NOMO-1 treated with dmso at 0.1 percent for 144 hours (cell line): ENCODE data around the gene OAT.

Experiments used
- DNase-seq: peaks from one replicate; lab custom pipeline; 2025; ENCODE audit not compliant: unreplicated experiment; lab: John Stamatoyannopoulos, UW

Gene OAT

GRCh38 chr10:124407456-124407855 is 11.3 kb downstream of the OAT start:
- no peak for DNase-seq

DNA sequence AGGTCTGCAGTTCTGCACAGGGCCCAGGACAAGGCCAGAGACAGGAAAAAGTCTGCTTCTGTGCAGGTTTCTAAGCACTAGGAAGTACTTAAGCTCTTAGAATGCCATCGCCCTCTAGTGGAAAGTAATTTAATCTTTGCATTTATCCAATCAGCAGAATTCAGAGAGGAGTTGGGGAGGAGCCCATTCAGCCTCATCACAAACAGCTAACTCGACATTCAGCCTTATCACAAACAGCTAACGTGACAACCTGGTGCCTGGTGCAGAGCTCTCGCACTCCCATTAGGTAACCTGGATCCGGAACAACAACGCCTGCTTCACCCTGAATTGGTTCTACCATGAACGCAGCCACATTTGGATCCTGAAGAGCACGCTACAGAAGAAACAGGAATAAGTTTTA is 15.2 kb downstream of the OAT start:
- DNase-seq = peak; percentile 55

GRCh38 chr10:124402273-124402672 is 16.4 kb downstream of the OAT start:
- no peak for DNase-seq

DNA sequence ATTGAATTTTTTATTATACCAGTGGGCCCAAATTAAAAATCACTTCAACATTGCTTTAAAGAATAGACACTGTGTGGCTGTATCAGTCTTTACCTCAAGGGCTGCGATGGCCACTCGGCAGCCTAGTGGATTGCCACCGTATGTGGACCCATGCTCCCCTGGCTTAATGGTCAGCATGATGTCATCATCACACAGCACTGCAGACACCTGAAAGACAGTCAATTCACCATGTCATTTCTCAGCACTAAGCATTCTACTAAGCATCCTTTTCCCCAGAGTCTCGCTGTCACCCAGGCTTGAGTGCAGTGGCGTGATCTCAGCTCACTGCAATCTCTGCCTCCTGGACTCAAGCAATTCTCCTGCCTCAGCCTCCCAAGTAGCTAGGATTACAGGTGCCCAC is 17.1 kb downstream of the OAT start:
- DNase-seq = no peak

DNA sequence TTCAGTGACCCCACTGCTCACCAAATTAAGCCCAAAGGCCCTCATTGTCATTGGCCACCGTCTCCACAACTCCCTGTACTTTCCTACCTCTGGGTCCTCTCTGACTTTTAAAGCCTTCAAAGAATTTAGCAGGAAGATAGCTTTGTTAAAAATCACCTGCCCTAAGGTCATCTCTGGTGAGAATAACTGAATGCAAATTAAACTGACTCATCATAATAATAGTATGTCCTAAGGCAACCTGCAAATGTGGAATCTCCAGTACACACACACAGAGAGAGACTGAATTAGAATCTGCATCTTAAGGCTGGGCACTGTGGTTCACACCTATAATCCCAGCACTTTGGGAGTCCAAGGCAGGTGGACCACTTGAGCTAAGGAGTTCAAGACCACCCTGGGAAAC is 24.1 kb downstream of the OAT start:
- no peak for DNase-seq

DNA sequence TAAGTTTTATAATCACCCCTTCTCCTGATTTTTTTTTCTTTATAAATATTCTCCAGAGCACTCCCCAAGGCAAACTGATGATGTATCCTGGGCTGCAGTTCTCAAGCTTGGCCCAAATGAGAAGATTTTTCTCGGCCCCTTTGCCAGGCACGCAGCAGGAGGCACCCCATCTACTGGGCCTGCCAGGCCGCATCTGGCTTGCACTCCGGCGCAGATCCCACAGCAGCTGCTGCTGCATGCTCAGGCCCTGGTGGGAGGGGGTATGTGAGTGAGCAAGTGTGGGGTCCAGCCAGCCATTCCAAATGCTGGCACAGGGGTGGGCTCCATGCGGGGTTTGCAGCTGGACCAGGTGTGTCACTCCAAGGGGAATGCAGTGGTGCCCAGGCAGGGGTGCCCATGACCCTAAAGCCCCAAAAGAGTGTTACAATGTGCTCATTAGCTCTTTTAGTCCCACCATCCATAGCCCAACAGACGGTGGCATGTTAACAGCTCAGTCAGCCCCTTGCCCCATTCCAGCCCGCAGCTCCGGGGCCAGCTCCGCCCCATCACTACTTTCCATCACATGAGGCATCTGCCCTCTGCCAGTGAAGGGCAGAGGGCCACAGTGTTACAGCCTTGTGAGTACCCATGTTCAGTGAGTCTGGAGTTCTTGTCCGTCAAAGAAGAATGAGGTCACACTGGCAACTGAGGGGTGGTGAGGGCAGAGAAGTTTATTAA is 25.9 kb downstream of the OAT start:
- DNase-seq = no peak

DNA sequence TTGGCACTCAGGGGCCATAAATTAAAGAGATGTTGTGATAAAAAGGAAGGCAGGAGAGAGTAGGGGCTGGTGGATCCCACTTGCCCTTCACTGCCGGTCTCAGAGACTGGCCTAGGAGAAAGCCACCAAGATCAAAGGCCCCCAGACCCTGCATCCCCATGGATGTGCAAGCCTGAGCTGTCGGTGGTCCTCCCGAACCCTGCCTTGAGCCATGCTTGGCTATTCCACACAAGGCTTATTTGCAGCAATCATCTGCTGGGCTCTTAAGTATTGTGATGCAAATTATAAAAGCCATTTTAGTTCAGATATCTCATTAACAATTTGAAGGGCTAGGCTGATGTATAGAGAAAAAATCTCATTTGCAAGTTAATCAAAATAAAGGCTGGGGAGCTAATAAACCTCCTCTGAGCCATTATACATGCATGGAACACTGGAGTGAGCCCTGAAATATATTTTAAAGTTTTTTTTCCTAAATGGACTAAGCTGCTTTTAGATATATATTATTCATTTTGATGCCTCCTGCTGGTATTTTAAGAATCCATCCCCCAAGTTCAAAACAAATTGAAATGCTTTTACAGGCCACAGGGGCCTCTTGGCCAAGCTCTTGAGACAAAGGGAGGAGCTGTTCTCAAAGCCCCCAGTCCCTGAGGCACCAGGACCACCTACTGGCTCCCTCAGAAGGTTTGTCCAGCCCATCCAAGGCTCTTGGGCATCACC is 28.1 kb downstream of the OAT start:
- no peak for DNase-seq

GRCh38 chr10:124389613-124390361 is 28.9 kb downstream of the OAT start:
- no peak for DNase-seq

GRCh38 chr10:124388823-124389612 is 29.7 kb downstream of the OAT start:
- DNase-seq = peak; percentile 70

GRCh38 chr10:124388476-124388822 is 30.3 kb downstream of the OAT start:
- DNase-seq = no peak

DNA sequence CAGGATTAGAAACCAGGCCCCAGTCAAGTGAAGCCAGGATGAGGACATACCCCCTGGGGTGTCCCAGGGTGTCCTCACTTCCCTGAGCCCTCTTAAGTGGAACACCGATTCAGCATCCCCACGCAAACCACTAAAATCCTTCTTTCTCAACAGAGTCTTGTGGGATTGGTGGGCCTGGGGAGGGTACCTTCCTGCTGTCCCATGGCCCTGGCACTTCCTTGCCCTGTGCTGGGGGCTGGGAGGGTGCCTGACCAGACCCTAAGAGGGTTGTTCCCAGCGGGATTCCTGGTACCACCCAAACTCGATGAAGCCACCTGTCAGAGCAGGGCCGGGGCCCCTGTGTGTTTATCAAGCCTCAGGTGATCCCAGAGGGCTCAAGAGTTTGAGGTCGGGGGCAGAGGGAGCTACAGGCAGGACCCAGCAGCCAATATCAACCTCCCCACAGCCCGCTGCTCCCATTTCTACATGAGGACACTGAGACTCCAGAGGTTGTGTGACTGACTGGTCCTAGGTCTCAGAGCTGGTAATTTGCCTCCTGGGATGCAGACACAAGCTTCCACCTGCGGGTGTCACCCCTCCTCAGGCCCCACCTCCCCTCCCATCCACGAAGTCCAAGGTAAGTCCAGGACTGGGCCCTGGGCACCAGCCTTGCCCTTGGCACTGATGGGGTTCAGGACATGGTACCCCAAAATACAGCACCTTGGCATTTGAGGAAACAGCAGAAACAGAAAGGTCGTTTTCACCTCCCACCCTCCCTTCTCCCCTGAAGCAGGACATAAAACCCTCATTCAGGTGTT is 31.4 kb downstream of the OAT start:
- no peak for DNase-seq

- DNase-seq = no peak
Observed at GRCh38 chr10:124386186-124387077, 32.3 kb downstream of the OAT start.

- no peak for DNase-seq
Observed at GRCh38 chr10:124385627-124386185, 33.0 kb downstream of the OAT start.

GRCh38 chr10:124384591-124385190 is 34.0 kb downstream of the OAT start:
- DNase-seq = no peak

- no peak for DNase-seq
Observed at GRCh38 chr10:124384172-124384571, 34.6 kb downstream of the OAT start.

GRCh38 chr10:124383496-124383895 is 35.2 kb downstream of the OAT start:
- no peak for DNase-seq

DNA sequence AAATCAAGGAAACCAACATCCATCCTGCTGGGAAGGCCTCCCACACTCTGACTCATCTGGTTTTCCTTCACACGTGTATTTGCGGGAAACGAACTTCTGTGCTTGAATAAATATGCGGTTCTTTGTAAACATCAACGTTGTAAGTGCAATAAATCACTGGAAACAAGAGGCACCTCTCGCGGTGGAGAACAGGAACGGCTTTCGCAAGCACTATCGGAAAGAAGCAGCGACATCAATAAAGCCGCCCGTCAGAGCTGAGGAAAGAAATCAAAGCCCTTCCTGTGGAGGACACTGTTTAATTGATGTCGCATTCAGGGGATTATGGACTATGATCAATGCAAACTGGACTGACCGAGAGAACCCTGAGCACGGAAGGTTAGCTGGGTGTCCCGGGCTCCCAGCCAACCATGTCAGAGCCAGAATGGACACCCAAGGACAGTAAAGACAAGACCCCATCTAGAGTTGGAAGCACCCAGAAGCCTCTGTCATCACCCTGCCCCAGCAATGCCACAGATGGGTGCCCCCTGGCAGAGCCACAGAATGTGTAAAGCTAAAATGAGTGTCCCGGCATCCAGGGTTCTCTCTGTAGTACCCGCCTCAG is 37.6 kb downstream of the OAT start:
- no peak for DNase-seq

GRCh38 chr10:124380256-124380995 is 38.3 kb downstream of the OAT start:
- no peak for DNase-seq
